HL-60 (cell line): Measurements from ENCODE around the gene IFNB1.

Source experiments
- GABPA ChIP-seq: IDR thresholded peaks from 2 replicates; pipeline ENCODE4 v1.6.1; 2012; ENCODE audit warnings: low read depth
- POLR2AphosphoS5 ChIP-seq: IDR thresholded peaks from 2 replicates; pipeline ENCODE4 v1.6.1; 2012; ENCODE audit warnings: low read depth
- TF ChIP-seq, protein P1 (sequence below): IDR thresholded peaks from one replicate; pipeline ENCODE4 v1.5.1; 2011; ENCODE audit warnings: low read length, control low read depth, inconsistent platforms; ENCODE audit not compliant: insufficient read depth

DNA sequence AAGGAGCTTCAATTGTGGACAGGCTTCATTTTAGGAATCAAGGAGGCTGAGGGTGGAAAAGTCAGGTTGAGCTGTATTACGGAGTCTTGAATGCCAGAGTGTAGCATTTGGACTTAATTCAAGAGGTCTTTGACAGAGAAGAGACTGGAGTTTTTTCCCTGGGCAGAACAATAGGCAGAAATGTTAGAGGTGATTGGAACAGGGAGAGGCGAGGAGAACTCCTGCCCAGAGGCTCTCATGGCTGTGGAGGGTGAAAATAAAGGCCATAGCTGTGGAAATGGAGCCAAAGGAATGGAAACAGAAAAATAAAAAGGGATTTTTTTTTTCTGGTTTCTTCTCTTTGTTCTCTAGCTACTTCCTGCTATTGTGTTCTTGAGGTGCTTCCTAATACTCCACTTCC, 3.7 kb upstream of the IFNB1 start:
- TF ChIP-seq, protein P1, sequence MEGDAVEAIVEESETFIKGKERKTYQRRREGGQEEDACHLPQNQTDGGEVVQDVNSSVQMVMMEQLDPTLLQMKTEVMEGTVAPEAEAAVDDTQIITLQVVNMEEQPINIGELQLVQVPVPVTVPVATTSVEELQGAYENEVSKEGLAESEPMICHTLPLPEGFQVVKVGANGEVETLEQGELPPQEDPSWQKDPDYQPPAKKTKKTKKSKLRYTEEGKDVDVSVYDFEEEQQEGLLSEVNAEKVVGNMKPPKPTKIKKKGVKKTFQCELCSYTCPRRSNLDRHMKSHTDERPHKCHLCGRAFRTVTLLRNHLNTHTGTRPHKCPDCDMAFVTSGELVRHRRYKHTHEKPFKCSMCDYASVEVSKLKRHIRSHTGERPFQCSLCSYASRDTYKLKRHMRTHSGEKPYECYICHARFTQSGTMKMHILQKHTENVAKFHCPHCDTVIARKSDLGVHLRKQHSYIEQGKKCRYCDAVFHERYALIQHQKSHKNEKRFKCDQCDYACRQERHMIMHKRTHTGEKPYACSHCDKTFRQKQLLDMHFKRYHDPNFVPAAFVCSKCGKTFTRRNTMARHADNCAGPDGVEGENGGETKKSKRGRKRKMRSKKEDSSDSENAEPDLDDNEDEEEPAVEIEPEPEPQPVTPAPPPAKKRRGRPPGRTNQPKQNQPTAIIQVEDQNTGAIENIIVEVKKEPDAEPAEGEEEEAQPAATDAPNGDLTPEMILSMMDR = no peak
- TF ChIP-seq POLR2AphosphoS5 = no peak
- TF ChIP-seq GABPA = no peak
